CD4-positive, CD25-positive, alpha-beta regulatory T cell (primary cell): ENCODE results near the gene POLR3G. TPM values are rescaled to one million over a fixed set of nuclear protein-coding genes. Genes with fewer than 3 reads are reported as not detected.

Source experiments
- ATAC-seq, 2 donors: fragments of 150-1000 bp; cut with Tn5 transposase; one replicate each; pipeline ENCODE4 v1.10.0; 2021; ENCODE audit warnings: low read depth in 2 of 2, moderate number of reproducible peaks in 2 of 2, moderate library complexity in 1 of 2
- DNase-seq, 3 donors: peaks; one replicate each; pipeline versions ENCODE4 v3.0.0 to v3.0.0-alpha.2; 2012 to 2022; ENCODE audit warnings: mixed read lengths in 1 of 3
- H3K27ac ChIP-seq: one replicate; pipeline ENCODE4 v1.7.0; 2013; ENCODE audit warnings: mild to moderate bottlenecking, low read length; ENCODE audit not compliant: insufficient read depth, poor library complexity, severe bottlenecking
- H3K27me3 ChIP-seq: one replicate; pipeline ENCODE4 v1.7.0; 2013; ENCODE audit warnings: low read length; ENCODE audit not compliant: control insufficient read depth, insufficient read depth
- H3K36me3 ChIP-seq: one replicate; pipeline ENCODE4 v1.7.0; 2013; ENCODE audit warnings: mild to moderate bottlenecking, low read length, moderate library complexity; ENCODE audit not compliant: control insufficient read depth, insufficient read depth
- H3K4me1 ChIP-seq: 2 replicates; pipeline ENCODE4 v1.7.0; 2013; ENCODE audit warnings: mild to moderate bottlenecking, low read length; ENCODE audit not compliant: insufficient read depth, control insufficient read depth, poor library complexity, severe bottlenecking
- H3K4me3 ChIP-seq: one replicate; pipeline ENCODE4 v1.7.0; 2013; ENCODE audit warnings: low read depth, mild to moderate bottlenecking, low read length, moderate library complexity
- H3K9me3 ChIP-seq, 2 experiments: 1 replicate in 1 of 2; 2 replicates in 1 of 2; pipeline ENCODE4 v1.7.0; 2013; ENCODE audit warnings: low read length in 2 of 2, mild to moderate bottlenecking in 1 of 2, moderate library complexity in 1 of 2; ENCODE audit not compliant: control insufficient read depth in 2 of 2
- H3K27ac Mint-ChIP-seq, 3 donors: one replicate each; pipeline ENCODE4 v1.8.0; 2020 to 2022; ENCODE audit warnings: mild to moderate bottlenecking in 3 of 3, mixed read lengths in 3 of 3, moderate library complexity in 2 of 3
- H3K27me3 Mint-ChIP-seq: one replicate; pipeline ENCODE4 v1.8.0; 2022; ENCODE audit warnings: mild to moderate bottlenecking, mixed read lengths
- H3K36me3 Mint-ChIP-seq: one replicate; pipeline ENCODE4 v1.8.0; 2020; ENCODE audit warnings: mixed read lengths
- H3K4me1 Mint-ChIP-seq, 4 donors: one replicate each; pipeline ENCODE4 v1.8.0; 2020 to 2022; ENCODE audit warnings: mixed read lengths in 4 of 4, mild to moderate bottlenecking in 1 of 4
- H3K4me3 Mint-ChIP-seq, 4 donors: one replicate each; pipeline ENCODE4 v1.8.0; 2020 to 2022; ENCODE audit warnings: mild to moderate bottlenecking in 4 of 4, mixed read lengths in 4 of 4, moderate library complexity in 3 of 4
- H3K9me3 Mint-ChIP-seq, 7 donors: one replicate each; pipeline ENCODE4 v1.8.0; 2020 to 2022; ENCODE audit warnings: mixed read lengths in 7 of 7, mild to moderate bottlenecking in 3 of 7, moderate library complexity in 2 of 7
- polyA plus RNA-seq, 4 donors: library from polyadenylated mRNA; unstranded; fragments of 300-500 nt; fragmentation: Illumina TruSeq; gene quantifications; one replicate each; pipeline ENCODE4 v1.2.3, GENCODE V29; 2021
- total RNA-seq: library from RNA; stranded (reverse); gene quantifications from one replicate; pipeline ENCODE4 v1.2.3, GENCODE V29; 2022

POLR3G gene
- total and polyA plus RNA-seq, 5 donors from 2014 or later: 0.91 to 1.9 (median 1.3) TPM

- Mint-ChIP-seq H3K36me3 (peaks cover 1% of the 10 kb centered on the region), H3K27ac (peak overlapping the region; percentile 95 to 99 (median 99)), H3K27me3 (peaks cover 33% of the 10 kb centered on the region), H3K4me1 (peaks cover 24 to 42% (median 32%) of the 10 kb centered on the region in 4 donors), H3K4me3 (peak overlapping the region; percentile 92 to 100 (median 97)), H3K9me3 (peaks cover 0 to 1% (median 0%) of the 10 kb centered on the region in 7 donors)
- H3K36me3 ChIP-seq: peaks cover 4% of the 10 kb centered on the region
- H3K4me1 ChIP-seq: peaks cover 32% of the 10 kb centered on the region
- H3K27me3 ChIP-seq: peaks cover 21% of the 10 kb centered on the region
- H3K9me3 ChIP-seq: no peaks in the 10 kb centered on the region
- DNase-seq: peak in 2 of 3 donors; percentile 81 to 91
- H3K27ac ChIP-seq: peak overlapping the region; percentile 96
- ATAC-seq: peak; percentile 57
- H3K4me3 ChIP-seq: peak overlapping the region; percentile 94
Measured at GRCh38 chr5:90529939-90530677, 55.4 kb downstream of the POLR3G start.

- Mint-ChIP-seq H3K9me3 (peaks cover 0 to 1% (median 0%) of the 10 kb centered on the region in 7 donors), H3K4me1 (peaks cover 22 to 33% (median 30%) of the 10 kb centered on the region in 4 donors), H3K4me3 (peak overlapping the region; percentile 92 to 100 (median 97)), H3K27me3 (peaks cover 40% of the 10 kb centered on the region), H3K27ac (peak overlapping the region in 2 of 3 donors; percentile 95 to 99), H3K36me3 (no peaks in the 10 kb centered on the region)
- peak overlapping the region; percentile 94 for H3K4me3 ChIP-seq
- H3K36me3 ChIP-seq: peaks cover 3% of the 10 kb centered on the region
- DNase-seq: no peak
- no peak overlapping the region for H3K27ac ChIP-seq
- no peaks in the 10 kb centered on the region for H3K9me3 ChIP-seq
- no peak for ATAC-seq
- peaks cover 23% of the 10 kb centered on the region for H3K27me3 ChIP-seq
- peaks cover 32% of the 10 kb centered on the region for H3K4me1 ChIP-seq
Measured at GRCh38 chr5:90530736-90531487, 56.2 kb downstream of the POLR3G start.

DNA sequence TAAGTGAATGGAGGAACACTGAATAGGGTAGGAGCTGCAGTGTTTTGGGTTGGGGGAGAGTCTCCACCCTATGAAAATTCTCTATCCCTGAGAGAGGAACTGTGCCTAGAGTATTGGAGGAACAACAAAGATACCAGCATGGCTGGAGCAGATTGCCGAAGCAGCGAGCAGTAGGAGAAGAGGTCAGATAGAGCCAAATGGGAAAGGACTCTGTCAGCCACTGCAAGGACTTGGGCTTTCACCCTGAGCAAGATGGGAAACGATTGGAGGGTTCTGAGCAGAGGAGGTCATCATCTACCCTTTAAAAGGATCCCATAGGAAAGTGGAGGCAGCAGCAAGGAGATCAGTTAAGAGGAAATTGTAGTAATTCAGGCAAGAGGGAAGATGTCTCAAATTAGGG lies 59.1 kb downstream of the POLR3G start:
- Mint-ChIP-seq H3K4me3 (no peak overlapping the region), H3K27me3 (peaks cover 59% of the 10 kb centered on the region), H3K27ac (no peak overlapping the region), H3K4me1 (peaks cover 2 to 6% (median 4%) of the 10 kb centered on the region in 4 donors), H3K9me3 (no peaks in the 10 kb centered on the region), H3K36me3 (no peaks in the 10 kb centered on the region)
- Histone ChIP-seq H3K27ac (no peak overlapping the region), H3K4me3 (no peak overlapping the region), H3K27me3 (peaks cover 25% of the 10 kb centered on the region), H3K36me3 (no peaks in the 10 kb centered on the region), H3K4me1 (peaks cover 3% of the 10 kb centered on the region), H3K9me3 (no peaks in the 10 kb centered on the region)
- DNase-seq: no peak
- ATAC-seq: no peak

DNA sequence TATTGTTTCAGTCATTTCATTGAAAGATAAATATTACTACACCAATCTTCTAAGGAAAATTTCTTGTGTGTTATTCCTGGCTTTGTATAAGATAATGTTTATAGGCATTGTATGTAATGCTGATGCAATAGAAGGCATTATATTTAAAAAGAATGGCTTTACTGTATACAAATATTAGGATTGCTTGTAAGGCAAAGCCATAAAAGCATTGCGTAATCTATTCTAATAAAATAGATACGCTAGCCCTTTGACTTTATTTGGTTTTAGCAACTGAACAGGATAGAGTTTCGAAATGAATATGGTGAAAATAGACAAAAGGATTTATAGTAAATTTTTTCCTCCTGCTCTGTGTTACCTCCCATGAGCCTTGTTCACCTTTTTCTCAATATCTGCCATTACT lies 60.3 kb downstream of the POLR3G start:
- Histone ChIP-seq H3K36me3 (no peaks in the 10 kb centered on the region), H3K4me3 (no peak overlapping the region), H3K4me1 (no peaks in the 10 kb centered on the region), H3K27ac (no peak overlapping the region), H3K27me3 (peaks cover 26% of the 10 kb centered on the region), H3K9me3 (no peaks in the 10 kb centered on the region)
- Mint-ChIP-seq H3K27ac (no peak overlapping the region), H3K9me3 (no peaks in the 10 kb centered on the region), H3K4me1 (peaks cover 0 to 2% (median under 1%) of the 10 kb centered on the region in 4 donors), H3K4me3 (no peak overlapping the region), H3K36me3 (no peaks in the 10 kb centered on the region), H3K27me3 (peaks cover 67% of the 10 kb centered on the region)
- ATAC-seq: no peak
- DNase-seq: no peak

- H3K36me3 ChIP-seq: no peaks in the 10 kb centered on the region
- no peak overlapping the region for H3K4me3 ChIP-seq
- no peaks in the 10 kb centered on the region for H3K4me1 Mint-ChIP-seq
- no peaks in the 10 kb centered on the region for H3K4me1 ChIP-seq
- H3K27me3 ChIP-seq: peaks cover 32% of the 10 kb centered on the region
- DNase-seq (no peak), ATAC-seq (no peak)
- peaks cover 69% of the 10 kb centered on the region for H3K27me3 Mint-ChIP-seq
- H3K27ac ChIP-seq: no peak overlapping the region
- no peak overlapping the region for H3K27ac Mint-ChIP-seq
- H3K36me3 Mint-ChIP-seq: no peaks in the 10 kb centered on the region
- H3K9me3 Mint-ChIP-seq: no peaks in the 10 kb centered on the region
- no peaks in the 10 kb centered on the region for H3K9me3 ChIP-seq
- no peak overlapping the region for H3K4me3 Mint-ChIP-seq
Measured at GRCh38 chr5:90542827-90543519, 68.3 kb downstream of the POLR3G start.

DNA sequence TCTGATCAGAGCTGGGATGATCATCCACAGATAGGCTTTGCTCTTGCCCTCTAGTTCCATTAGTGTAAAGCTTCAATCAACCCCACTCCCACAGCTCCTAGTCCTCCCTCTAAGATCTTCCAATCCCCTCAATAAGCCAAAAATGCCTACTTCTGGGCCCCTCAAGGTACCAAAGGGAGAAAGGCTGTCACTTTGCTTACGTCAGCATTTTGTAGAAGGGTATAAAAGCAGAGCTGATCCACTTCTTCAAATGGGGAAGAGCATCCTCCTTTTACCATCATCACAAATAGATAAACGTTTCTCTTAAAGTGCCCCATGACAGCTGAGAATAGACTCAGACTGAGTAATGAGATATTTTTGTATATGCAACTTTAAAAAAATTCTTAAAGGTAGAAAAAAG lies 70.8 kb downstream of the POLR3G start:
- no peaks in the 10 kb centered on the region for H3K36me3 ChIP-seq
- DNase-seq: no peak
- no peak for ATAC-seq
- no peaks in the 10 kb centered on the region for H3K4me1 ChIP-seq
- Mint-ChIP-seq H3K36me3 (no peaks in the 10 kb centered on the region), H3K4me1 (no peaks in the 10 kb centered on the region), H3K4me3 (no peak overlapping the region), H3K9me3 (no peaks in the 10 kb centered on the region), H3K27me3 (peaks cover 51% of the 10 kb centered on the region), H3K27ac (no peak overlapping the region)
- H3K27me3 ChIP-seq: peaks cover 28% of the 10 kb centered on the region
- no peak overlapping the region for H3K27ac ChIP-seq
- H3K4me3 ChIP-seq: no peak overlapping the region
- H3K9me3 ChIP-seq: no peaks in the 10 kb centered on the region

DNA sequence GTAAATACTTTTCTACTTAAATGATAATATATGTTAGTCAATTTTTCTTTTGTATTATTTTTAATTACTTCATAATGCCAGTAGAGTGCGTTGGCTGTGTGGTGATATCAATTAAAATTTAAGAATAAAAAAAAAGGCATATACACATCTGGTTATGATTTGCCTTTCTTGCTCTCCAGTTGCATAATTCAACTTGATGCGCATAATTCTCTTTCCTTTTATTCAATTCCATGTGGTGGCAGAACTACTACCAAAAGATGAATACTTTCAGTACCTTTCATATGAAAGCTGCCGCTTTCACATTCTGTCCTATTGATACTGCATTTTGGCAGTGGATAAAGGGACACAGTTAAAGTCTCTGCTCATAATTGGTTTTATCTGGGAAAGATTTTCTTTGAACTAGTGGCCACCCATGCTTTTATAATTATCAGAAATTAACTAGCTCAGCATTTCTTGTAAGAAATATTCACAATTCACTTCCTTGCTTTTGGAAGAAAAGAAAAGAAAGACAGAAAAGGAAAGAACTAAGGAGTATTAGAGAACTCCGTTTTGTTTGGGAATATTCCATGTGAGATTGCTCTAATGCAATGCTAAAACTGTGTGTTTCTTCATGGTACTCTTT lies 71.7 kb downstream of the POLR3G start:
- Histone ChIP-seq H3K27me3 (peaks cover 27% of the 10 kb centered on the region), H3K9me3 (no peaks in the 10 kb centered on the region), H3K36me3 (no peaks in the 10 kb centered on the region), H3K4me3 (no peak overlapping the region), H3K27ac (no peak overlapping the region), H3K4me1 (no peaks in the 10 kb centered on the region)
- no peak overlapping the region for H3K27ac Mint-ChIP-seq
- no peaks in the 10 kb centered on the region for H3K9me3 Mint-ChIP-seq
- H3K27me3 Mint-ChIP-seq: peaks cover 46% of the 10 kb centered on the region
- no peaks in the 10 kb centered on the region for H3K36me3 Mint-ChIP-seq
- DNase-seq (no peak), ATAC-seq (no peak)
- no peak overlapping the region for H3K4me3 Mint-ChIP-seq
- H3K4me1 Mint-ChIP-seq: no peaks in the 10 kb centered on the region
